Tibial nerve (tissue), 4 donors: ENCODE results near the gene SDK1. TPM values are rescaled to one million over a fixed set of nuclear protein-coding genes. Genes with fewer than 3 reads are reported as not detected.
A peak's percentile ranks its signal among the peaks of the same experiment; 100 is the strongest.

ENCODE experiments used
- DNase-seq, 2 donors: peaks; one replicate each; pipeline ENCODE4 v3.0.0-alpha.2; 2019; ENCODE audit warnings: low spot score in 2 of 2
- H3K27ac ChIP-seq, 4 donors: fragments of 200-600 bp; sonication (generic) in 3 of 4; one replicate each; pipeline ENCODE4 v1.5.1; 2017 to 2019; ENCODE audit warnings: mild to moderate bottlenecking in 1 of 4
- H3K27me3 ChIP-seq, 2 donors: fragments of 200-600 bp; sonication (generic) in 1 of 2; one replicate each; pipeline versions ENCODE4 v1.5.1 to v1.6.0; 2017 to 2019
- H3K36me3 ChIP-seq, 3 donors: fragments of 200-600 bp; sonication (generic); one replicate each; pipeline ENCODE4 v1.5.1; 2018 to 2019
- H3K4me1 ChIP-seq, 4 donors: fragments of 200-600 bp; sonication (generic) in 3 of 4; one replicate each; pipeline ENCODE4 v1.5.1; 2017 to 2019
- H3K4me3 ChIP-seq, 4 donors: fragments of 200-600 bp; sonication (generic) in 3 of 4; one replicate each; pipeline ENCODE4 v1.5.1; 2017 to 2019; ENCODE audit warnings: mild to moderate bottlenecking in 1 of 4, moderate library complexity in 1 of 4
- H3K9me3 ChIP-seq, 4 donors: fragments of 200-600 bp; sonication (generic) in 3 of 4; one replicate each; pipeline ENCODE4 v1.5.1; 2017 to 2019
- EP300 ChIP-seq, 2 donors: sonication (generic); formaldehyde crosslinking; IDR thresholded peaks; one replicate each; pipeline ENCODE4 v1.6.1; 2017; ENCODE audit warnings: antibody characterized with exemption in 2 of 2, mild to moderate bottlenecking in 1 of 2
- POLR2A ChIP-seq, 2 donors: fragments of 450-650 bp; IDR thresholded peaks; one replicate each; pipeline ENCODE4 v1.6.1; 2017; ENCODE audit warnings: antibody characterized with exemption in 2 of 2, mild to moderate bottlenecking in 2 of 2, moderate library complexity in 2 of 2
- WGBS, 2 donors: methylation state at CpG; one replicate each; pipeline ENCODE4 v1.1.5; 2018; 5-methylcytosine and 5-hydroxymethylcytosine counted together
- total RNA-seq, 4 donors: library from RNA; depleted of rRNA; stranded (reverse); fragments of >200 nt; gene quantifications; one replicate each; pipeline ENCODE4 v1.1.0, GENCODE V29; 2016
- TF ChIP-seq, protein P1 (sequence below), 5 experiments: fragments of 200-600 bp in 3 of 5; fragments of 450-650 bp in 2 of 5; sonication (generic) in 3 of 5; IDR thresholded peaks; one replicate each; pipeline ENCODE4 v1.5.1; 2016 to 2019; ENCODE audit warnings: antibody characterized with exemption in 5 of 5, mild to moderate bottlenecking in 3 of 5, moderate library complexity in 2 of 5

Gene SDK1
- total RNA-seq, 4 donors from 2014 or later, result 8.2 to 16.2 (median 12.9) TPM

DNA sequence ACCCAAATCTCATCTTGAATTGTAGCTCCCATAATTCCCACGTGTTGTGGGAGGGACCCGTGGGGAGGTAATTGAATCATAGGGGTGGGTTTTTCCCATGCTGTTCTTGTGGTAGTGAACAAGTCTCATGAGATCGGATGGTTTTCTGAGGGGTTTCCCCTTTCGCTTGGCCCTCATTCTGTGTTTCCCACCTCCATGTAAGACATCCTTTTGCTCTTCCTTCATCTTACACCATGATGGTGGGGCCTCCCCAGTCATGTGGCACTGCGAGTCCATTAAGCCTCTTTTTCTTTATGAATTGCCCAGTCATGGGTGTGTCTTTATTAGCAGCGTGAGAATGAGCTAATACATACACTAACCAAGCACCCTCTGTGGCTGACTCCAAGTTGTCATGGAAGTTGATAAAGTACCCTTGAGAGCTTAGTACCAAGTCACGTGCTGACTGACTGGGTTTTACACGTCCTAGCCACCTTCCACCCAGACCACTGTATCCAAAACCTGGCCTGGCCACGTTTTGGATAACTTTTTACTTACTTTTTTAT is 614.4 kb downstream of the SDK1 start:
- H3K4me3 ChIP-seq, result no peak overlapping the region
- H3K9me3 ChIP-seq, result peaks cover 0 to 4% (median 0%) of the 10 kb centered on the region in 4 donors
- peaks cover 0 to 12% (median 4%) of the 10 kb centered on the region in 4 donors for H3K4me1 ChIP-seq
- H3K27ac ChIP-seq, result peak overlapping the region in 1 of 4 donors; percentile 19
- H3K27me3 ChIP-seq, result no peaks in the 10 kb centered on the region
- TF ChIP-seq, protein P1, sequence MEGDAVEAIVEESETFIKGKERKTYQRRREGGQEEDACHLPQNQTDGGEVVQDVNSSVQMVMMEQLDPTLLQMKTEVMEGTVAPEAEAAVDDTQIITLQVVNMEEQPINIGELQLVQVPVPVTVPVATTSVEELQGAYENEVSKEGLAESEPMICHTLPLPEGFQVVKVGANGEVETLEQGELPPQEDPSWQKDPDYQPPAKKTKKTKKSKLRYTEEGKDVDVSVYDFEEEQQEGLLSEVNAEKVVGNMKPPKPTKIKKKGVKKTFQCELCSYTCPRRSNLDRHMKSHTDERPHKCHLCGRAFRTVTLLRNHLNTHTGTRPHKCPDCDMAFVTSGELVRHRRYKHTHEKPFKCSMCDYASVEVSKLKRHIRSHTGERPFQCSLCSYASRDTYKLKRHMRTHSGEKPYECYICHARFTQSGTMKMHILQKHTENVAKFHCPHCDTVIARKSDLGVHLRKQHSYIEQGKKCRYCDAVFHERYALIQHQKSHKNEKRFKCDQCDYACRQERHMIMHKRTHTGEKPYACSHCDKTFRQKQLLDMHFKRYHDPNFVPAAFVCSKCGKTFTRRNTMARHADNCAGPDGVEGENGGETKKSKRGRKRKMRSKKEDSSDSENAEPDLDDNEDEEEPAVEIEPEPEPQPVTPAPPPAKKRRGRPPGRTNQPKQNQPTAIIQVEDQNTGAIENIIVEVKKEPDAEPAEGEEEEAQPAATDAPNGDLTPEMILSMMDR (IDR thresholded peaks at IDR 0.05), result no peak
- no peak for DNase-seq
- H3K36me3 ChIP-seq, result no peaks in the 10 kb centered on the region
- 89 to 91% methylated on average over 9 of the region's 9 CpGs for WGBS, 2 donors

DNA sequence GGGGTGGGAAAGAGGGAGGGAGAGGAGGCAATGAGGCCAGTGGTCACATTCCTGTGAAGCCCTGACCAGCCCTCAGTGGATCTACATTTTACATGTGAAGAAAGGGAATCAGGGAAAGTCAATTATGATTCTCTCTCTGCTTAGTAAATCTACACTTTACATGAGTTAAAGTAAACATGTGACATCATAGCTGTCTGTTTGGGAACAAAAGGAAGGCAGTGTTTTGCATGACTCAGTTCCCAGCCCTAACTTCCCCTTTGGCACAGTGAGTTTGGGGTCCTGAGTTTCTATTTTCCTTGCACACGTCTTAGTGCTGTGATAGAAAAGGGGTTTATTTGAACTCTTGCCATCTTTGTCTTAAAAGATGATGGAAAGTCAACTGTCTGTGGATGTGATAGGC is 615.1 kb downstream of the SDK1 start:
- no peak overlapping the region for H3K4me3 ChIP-seq
- peaks cover 0 to 1% (median 0%) of the 10 kb centered on the region in 4 donors for H3K9me3 ChIP-seq
- peak overlapping the region in 2 of 4 donors; percentile 19 to 50 for H3K27ac ChIP-seq
- H3K36me3 ChIP-seq, result no peaks in the 10 kb centered on the region
- WGBS, 2 donors, result 22 to 32% methylated on average over 1 of the region's 1 CpG
- H3K4me1 ChIP-seq, result peaks cover 0 to 8% (median 4%) of the 10 kb centered on the region in 4 donors
- TF ChIP-seq EP300 (IDR thresholded peaks at IDR 0.05) (no peak), POLR2A (IDR thresholded peaks at IDR 0.05) (no peak)
- TF ChIP-seq, protein P1 (IDR thresholded peaks at IDR 0.05), result no peak
- no peak for DNase-seq
- H3K27me3 ChIP-seq, result no peaks in the 10 kb centered on the region

DNA sequence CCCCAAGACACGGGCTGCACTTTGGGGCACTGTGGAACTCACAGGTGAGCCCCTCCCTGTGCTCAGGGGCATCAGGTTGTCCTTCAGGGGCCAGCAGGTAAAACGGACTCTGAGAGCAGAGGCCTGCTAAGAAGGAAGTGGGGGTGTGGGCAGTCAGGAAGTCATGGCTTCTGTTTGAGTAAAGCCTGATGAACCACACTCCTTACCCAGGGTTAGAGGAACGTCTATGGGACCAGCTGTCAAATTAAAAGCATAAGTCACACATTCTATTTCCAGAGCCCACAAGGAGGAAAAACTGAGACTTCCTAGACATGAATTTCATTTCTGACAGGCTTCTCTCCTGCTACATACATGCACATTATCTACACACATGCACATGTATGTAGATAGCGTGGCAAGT is 616.4 kb downstream of the SDK1 start:
- WGBS, 2 donors, result 75 to 78% methylated on average over 4 of the region's 4 CpGs
- H3K27ac ChIP-seq, result no peak overlapping the region

DNA sequence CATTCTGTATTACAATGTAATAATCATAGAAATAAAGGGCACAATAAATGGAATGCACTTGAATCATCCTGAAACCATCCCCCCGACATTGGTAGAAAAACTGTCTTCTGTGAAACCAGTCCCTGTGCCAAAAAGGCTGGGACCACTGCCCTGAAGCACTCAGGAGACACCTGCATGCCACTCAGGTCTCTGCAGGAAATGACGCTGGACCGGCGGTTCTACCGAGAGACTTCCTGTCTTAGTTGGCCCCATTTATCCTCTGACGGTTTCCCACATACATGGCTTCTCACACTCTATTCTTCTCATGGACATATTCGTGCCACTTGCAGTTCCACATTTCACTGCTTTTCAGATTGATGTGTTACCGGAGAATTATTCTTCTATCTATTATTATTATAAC is 617.5 kb downstream of the SDK1 start:
- H3K9me3 ChIP-seq, result no peaks in the 10 kb centered on the region
- no peak overlapping the region for H3K4me3 ChIP-seq
- WGBS, 2 donors, result 86 to 88% methylated on average over 8 of the region's 8 CpGs
- no peaks in the 10 kb centered on the region for H3K36me3 ChIP-seq
- no peaks in the 10 kb centered on the region for H3K27me3 ChIP-seq
- no peak for TF ChIP-seq POLR2A (IDR thresholded peaks at IDR 0.05)
- TF ChIP-seq, protein P1 (IDR thresholded peaks at IDR 0.05), result no peak
- TF ChIP-seq EP300 (IDR thresholded peaks at IDR 0.05), result no peak
- no peak overlapping the region for H3K27ac ChIP-seq
- DNase-seq, result no peak
- peaks cover 0 to 16% (median 5%) of the 10 kb centered on the region in 4 donors for H3K4me1 ChIP-seq

More for the DNA sequence above, 616.4 kb downstream of the SDK1 start:
- Histone ChIP-seq H3K4me3 (no peak overlapping the region), H3K9me3 (no peaks in the 10 kb centered on the region), H3K27me3 (no peaks in the 10 kb centered on the region), H3K4me1 (peaks cover 0 to 13% (median 4%) of the 10 kb centered on the region in 4 donors), H3K36me3 (no peaks in the 10 kb centered on the region)
- no peak for DNase-seq
- TF ChIP-seq POLR2A (IDR thresholded peaks at IDR 0.05) (no peak), EP300 (IDR thresholded peaks at IDR 0.05) (no peak)
- TF ChIP-seq, protein P1 (IDR thresholded peaks at IDR 0.05), result no peak

DNA sequence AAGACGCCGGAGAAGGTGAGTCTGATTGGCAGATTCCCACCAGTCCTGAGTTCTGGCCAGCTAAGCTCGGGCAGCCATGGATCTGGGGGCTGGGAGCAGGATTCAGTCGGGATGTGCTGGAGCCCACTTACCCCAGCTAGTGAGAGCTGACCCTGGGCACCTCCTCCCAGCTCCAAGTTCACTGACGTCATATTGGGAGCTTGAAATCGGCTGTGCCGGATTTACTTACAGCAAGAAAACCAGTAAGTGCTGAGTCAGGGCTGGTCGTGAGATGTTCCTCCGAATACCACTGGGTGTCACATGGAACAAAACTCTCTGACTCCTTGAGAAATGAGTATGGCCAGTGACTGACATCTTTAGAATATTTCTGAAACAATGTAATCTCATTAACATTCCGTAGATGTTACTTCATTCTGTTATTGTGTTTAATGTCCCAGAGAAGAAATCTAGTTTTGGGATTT is 621.2 kb downstream of the SDK1 start:
- 27 to 28% methylated on average over 10 of the region's 10 CpGs for WGBS, 2 donors
- TF ChIP-seq, protein P1 (IDR thresholded peaks at IDR 0.05), result peak in 3 of 5 experiments; percentile 5 to 46 (median 26)
- no peak for TF ChIP-seq EP300 (IDR thresholded peaks at IDR 0.05)
- Histone ChIP-seq H3K4me1 (peaks cover 0 to 8% (median 2%) of the 10 kb centered on the region in 4 donors), H3K9me3 (no peaks in the 10 kb centered on the region), H3K36me3 (no peaks in the 10 kb centered on the region), H3K27ac (peak overlapping the region in 2 of 4 donors; percentile 46 to 55), H3K27me3 (no peaks in the 10 kb centered on the region), H3K4me3 (no peak overlapping the region)
- DNase-seq, result peak; percentile 15 to 16
